Brain microvascular endothelial cell (primary cell): Measurements from ENCODE around the gene EHBP1.

Experiments used
- DNase-seq: peaks from one replicate; pipeline ENCODE4 v3.0.0-alpha.2; 2020
- H3K27ac ChIP-seq: fragments of 250-450 bp; sonication (Bioruptor Pico); 2 replicates; pipeline ENCODE4 v1.5.1; 2020; ENCODE audit warnings: mild to moderate bottlenecking, moderate library complexity
- H3K27me3 ChIP-seq: fragments of 250-450 bp; sonication (Bioruptor Pico); replicated peaks from 2 replicates; pipeline ENCODE4 v1.5.1; 2020; ENCODE audit warnings: mild to moderate bottlenecking
- H3K36me3 ChIP-seq: fragments of 250-450 bp; sonication (Bioruptor Pico); replicated peaks from 2 replicates; pipeline ENCODE4 v1.5.1; 2020; ENCODE audit warnings: mild to moderate bottlenecking
- H3K4me3 ChIP-seq: 2 replicates; pipeline ENCODE4 v1.5.1; 2011; ENCODE audit warnings: low read depth, mild to moderate bottlenecking, control low read depth, low read length, moderate library complexity
- in situ Hi-C: cut with HindIII; loops from 2 replicates; pipeline ENCODE4 v1.10.0; 2017; ENCODE audit warnings: low sequenced_read_pairs, low pct_ligation_motif_present
- TF ChIP-seq, protein P1 (sequence below): IDR thresholded peaks from 2 replicates; pipeline ENCODE4 v1.5.1; 2011; ENCODE audit warnings: low read depth, mild to moderate bottlenecking, moderate library complexity, low read length, control low read depth, inconsistent platforms; ENCODE audit errors: missing control alignments

The EHBP1 gene

DNA sequence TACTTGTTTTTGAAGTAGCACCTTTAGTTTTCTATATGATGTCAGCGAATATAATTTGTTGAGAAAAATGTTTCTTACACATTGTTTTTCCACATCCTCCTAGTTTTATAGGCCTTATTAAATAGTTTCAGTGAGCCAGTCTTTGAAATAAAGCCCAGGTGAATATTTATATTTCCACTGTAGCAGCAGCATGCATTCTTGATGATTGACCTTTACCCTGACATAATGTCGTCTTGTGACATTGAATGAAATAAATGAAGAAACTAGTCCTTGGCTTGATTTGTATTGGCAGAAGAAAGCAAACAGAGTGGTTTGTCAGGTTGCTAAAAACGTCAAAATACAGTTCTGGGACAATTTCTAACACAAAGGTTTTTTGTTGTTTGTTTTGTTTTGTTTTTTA is 84.4 kb downstream of the EHBP1 start:
- H3K27ac ChIP-seq = no peak overlapping the region
- DNase-seq = no peak
- H3K27me3 ChIP-seq = no peaks in the 10 kb centered on the region
- no peaks in the 10 kb centered on the region for H3K36me3 ChIP-seq
- TF ChIP-seq, protein P1, sequence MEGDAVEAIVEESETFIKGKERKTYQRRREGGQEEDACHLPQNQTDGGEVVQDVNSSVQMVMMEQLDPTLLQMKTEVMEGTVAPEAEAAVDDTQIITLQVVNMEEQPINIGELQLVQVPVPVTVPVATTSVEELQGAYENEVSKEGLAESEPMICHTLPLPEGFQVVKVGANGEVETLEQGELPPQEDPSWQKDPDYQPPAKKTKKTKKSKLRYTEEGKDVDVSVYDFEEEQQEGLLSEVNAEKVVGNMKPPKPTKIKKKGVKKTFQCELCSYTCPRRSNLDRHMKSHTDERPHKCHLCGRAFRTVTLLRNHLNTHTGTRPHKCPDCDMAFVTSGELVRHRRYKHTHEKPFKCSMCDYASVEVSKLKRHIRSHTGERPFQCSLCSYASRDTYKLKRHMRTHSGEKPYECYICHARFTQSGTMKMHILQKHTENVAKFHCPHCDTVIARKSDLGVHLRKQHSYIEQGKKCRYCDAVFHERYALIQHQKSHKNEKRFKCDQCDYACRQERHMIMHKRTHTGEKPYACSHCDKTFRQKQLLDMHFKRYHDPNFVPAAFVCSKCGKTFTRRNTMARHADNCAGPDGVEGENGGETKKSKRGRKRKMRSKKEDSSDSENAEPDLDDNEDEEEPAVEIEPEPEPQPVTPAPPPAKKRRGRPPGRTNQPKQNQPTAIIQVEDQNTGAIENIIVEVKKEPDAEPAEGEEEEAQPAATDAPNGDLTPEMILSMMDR = no peak
- in situ Hi-C loops = no loop called here
- no peak overlapping the region for H3K4me3 ChIP-seq

DNA sequence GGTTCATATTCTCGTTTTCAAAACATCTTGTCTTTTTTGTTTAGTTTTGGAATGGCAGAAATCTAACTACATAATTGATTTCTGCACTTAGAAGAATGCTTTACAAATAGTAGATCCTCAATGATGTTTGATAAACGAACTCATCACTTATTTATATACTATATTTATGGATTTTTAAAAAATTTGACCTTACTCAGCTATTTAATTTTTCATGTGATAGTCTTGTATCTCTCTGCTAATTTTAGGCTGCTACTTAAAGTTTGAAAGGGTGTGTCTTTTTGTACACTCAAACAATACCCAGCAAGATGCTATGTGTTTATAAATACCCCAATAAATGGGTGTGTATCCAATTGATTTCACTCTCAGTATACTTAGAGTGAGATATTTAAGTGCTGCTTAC is 86.9 kb downstream of the EHBP1 start:
- in situ Hi-C loops = no loop called here

DNA sequence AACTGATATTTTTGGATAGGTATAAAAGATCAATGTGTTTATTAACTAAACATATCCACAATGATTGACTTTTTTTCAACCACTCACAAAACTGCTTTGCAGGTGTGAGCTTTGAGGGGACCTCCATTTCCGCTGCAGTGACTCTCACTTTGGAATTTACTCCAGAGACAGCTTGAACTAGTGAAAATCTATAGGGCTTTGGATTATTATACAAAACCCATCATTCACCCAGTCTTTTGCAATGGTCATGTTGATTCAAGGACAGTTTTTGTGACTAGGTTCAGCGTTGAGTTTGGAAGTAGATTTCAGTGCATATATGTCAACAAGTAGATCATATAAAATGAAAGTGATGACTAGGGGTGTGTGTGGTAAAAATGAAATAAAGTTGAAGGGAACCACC is 87.7 kb downstream of the EHBP1 start:
- TF ChIP-seq, protein P1 = no peak
- DNase-seq = no peak
- in situ Hi-C loops = no loop called here
- H3K4me3 ChIP-seq = no peak overlapping the region
- H3K36me3 ChIP-seq = no peaks in the 10 kb centered on the region
- H3K27ac ChIP-seq = no peak overlapping the region
- no peaks in the 10 kb centered on the region for H3K27me3 ChIP-seq

More for the DNA sequence above, 86.9 kb downstream of the EHBP1 start:
- Histone ChIP-seq H3K27ac (no peak overlapping the region), H3K27me3 (no peaks in the 10 kb centered on the region), H3K36me3 (no peaks in the 10 kb centered on the region), H3K4me3 (no peak overlapping the region)
- TF ChIP-seq, protein P1 = no peak
- DNase-seq = no peak

DNA sequence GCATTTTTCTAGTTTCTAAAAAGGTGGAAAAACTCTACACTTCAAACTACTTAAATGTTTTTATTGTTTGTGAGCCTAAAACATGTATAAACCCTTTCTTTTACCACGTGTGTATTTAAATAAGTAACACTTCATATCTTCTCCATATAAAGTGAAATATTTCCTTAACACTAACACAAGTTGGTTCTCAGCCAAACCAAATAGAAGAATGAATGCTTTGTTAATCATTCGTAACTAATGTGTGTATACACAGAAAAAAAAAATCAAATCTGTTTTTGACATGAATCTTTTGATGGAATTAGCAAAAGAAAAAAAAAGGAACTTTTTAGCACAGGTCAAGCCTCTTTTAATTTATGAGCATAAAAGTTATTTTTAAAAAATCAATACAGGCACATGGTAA is 89.3 kb downstream of the EHBP1 start:
- TF ChIP-seq, protein P1 = no peak
- in situ Hi-C loops = no loop called here
- Histone ChIP-seq H3K27ac (no peak overlapping the region), H3K36me3 (no peaks in the 10 kb centered on the region), H3K27me3 (no peaks in the 10 kb centered on the region), H3K4me3 (no peak overlapping the region)
- DNase-seq = no peak

DNA sequence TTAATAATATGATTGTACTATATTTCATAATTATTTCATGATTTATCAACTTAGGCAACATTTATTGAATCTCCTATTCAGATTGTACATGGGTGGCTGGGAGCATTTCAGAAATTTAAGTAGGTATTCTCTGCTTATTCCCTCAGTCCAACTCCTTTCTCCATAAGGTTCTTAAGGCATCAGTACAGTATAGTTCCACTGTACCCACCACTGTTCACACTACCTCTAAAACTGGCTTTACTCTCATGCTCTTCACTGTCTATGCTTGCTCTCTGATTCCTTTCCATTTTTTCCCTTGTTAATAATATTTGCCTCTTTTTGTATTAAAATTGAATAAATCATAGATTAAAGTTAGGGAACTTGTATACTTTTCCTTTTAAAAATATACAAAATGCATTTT is 89.8 kb downstream of the EHBP1 start:
- Histone ChIP-seq H3K4me3 (no peak overlapping the region), H3K36me3 (no peaks in the 10 kb centered on the region), H3K27ac (no peak overlapping the region), H3K27me3 (no peaks in the 10 kb centered on the region)
- TF ChIP-seq, protein P1 = no peak
- DNase-seq = no peak
- in situ Hi-C loops = no loop called here

DNA sequence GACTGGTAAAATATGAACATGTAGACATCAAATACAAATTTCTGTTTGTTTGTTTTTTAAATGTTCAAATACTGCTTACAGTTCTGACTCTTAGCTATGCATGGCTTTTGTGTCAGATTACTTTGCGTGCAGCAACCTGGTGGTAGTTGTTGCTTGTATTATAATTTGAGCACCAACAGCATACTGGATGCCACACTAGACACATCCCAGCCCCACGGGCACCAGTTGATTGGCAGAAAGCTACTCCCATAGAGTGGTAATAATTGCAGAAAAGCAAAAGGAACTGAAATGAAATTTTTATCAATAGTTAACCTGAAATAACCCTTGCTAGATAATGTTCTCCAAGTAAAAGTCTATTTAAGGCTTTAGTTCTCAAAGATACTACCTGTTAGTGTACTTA is 91.6 kb downstream of the EHBP1 start:
- H3K27ac ChIP-seq = no peak overlapping the region
- in situ Hi-C loops = no loop called here
- no peaks in the 10 kb centered on the region for H3K36me3 ChIP-seq
- TF ChIP-seq, protein P1 = no peak
- no peaks in the 10 kb centered on the region for H3K27me3 ChIP-seq
- no peak for DNase-seq
- no peak overlapping the region for H3K4me3 ChIP-seq
